Smooth muscle cell (in vitro differentiated cells): ENCODE results near the gene LGI2. TPM values are rescaled to one million over a fixed set of nuclear protein-coding genes. Genes with fewer than 3 reads are reported as not detected.
"Not testable (repeated sequence)": the region's sequence is repeated elsewhere in the genome, so short reads cannot be mapped to it uniquely, and the experiment has no call there.

Experiments
- DNase-seq: peaks from one replicate; lab custom pipeline; 2025; ENCODE audit not compliant: unreplicated experiment; lab: John Stamatoyannopoulos, UW
- H2AFZ ChIP-seq: fragments of 200-600 bp; sonication (generic); 2 replicates; pipeline ENCODE4 v1.6.0; 2016; ENCODE audit warnings: antibody characterized with exemption, low read depth, mild to moderate bottlenecking
- H3F3A ChIP-seq: fragments of 200-600 bp; sonication (generic); 2 replicates; pipeline ENCODE4 v1.6.0; 2017; ENCODE audit warnings: antibody characterized with exemption, low read depth
- H3K27ac ChIP-seq: fragments of 200-600 bp; sonication (generic); 2 replicates; pipeline ENCODE4 v1.5.1; 2016; ENCODE audit warnings: low read depth, mild to moderate bottlenecking
- H3K27me3 ChIP-seq: fragments of 200-600 bp; sonication (generic); 2 replicates; pipeline ENCODE4 v1.6.1; 2016; ENCODE audit warnings: low read depth, mild to moderate bottlenecking
- H3K36me3 ChIP-seq: fragments of 200-600 bp; sonication (generic); 2 replicates; pipeline ENCODE4 v1.5.1; 2016; ENCODE audit warnings: low read depth
- H3K4me1 ChIP-seq: fragments of 200-600 bp; sonication (generic); 2 replicates; pipeline ENCODE4 v1.5.1; 2016; ENCODE audit warnings: low read depth
- H3K4me2 ChIP-seq: fragments of 200-600 bp; sonication (generic); 2 replicates; pipeline ENCODE4 v1.6.0; 2016; ENCODE audit warnings: mild to moderate bottlenecking
- H3K4me3 ChIP-seq: fragments of 200-600 bp; sonication (generic); 2 replicates; pipeline ENCODE4 v1.5.1; 2016; ENCODE audit warnings: mild to moderate bottlenecking
- H3K79me2 ChIP-seq: fragments of 200-600 bp; sonication (generic); 2 replicates; pipeline ENCODE4 v1.6.0; 2016; ENCODE audit warnings: low read depth, mild to moderate bottlenecking
- H3K9ac ChIP-seq: fragments of 200-600 bp; sonication (generic); 2 replicates; pipeline ENCODE4 v1.6.0; 2016; ENCODE audit warnings: low read depth
- H3K9me3 ChIP-seq: fragments of 200-600 bp; sonication (generic); replicated peaks from 2 replicates; pipeline ENCODE4 v1.5.1; 2016; ENCODE audit warnings: low read depth
- H4K20me1 ChIP-seq: fragments of 200-600 bp; sonication (generic); 2 replicates; pipeline ENCODE4 v1.6.0; 2016; ENCODE audit warnings: low read depth
- CTCF ChIP-seq: fragments of 200-600 bp; sonication (generic); IDR thresholded peaks from 2 replicates; pipeline ENCODE4 v1.5.1; 2017; ENCODE audit warnings: borderline replicate concordance, mild to moderate bottlenecking, antibody characterized with exemption; ENCODE audit not compliant: insufficient read depth, poor library complexity, severe bottlenecking
- WGBS: methylation state at CpG from one replicate; pipeline ENCODE4 v1.1.7; 2016; ENCODE audit warnings: low lambda C conversion rate; 5-methylcytosine and 5-hydroxymethylcytosine counted together
- polyA plus RNA-seq: library from polyadenylated mRNA; unstranded; fragments of >200 nt; fragmentation: Nextera tagmentation; extraction: Ambion mirVana; gene quantifications from 2 replicates; pipeline ENCODE4 v1.2.1, GENCODE V29; 2016
- total RNA-seq: library from RNA; depleted of rRNA; stranded (reverse); fragments of >200 nt; gene quantifications from 2 replicates; pipeline ENCODE4 v1.2.3, GENCODE V29; 2014

LGI2 gene
- total and polyA plus RNA-seq, 2 experiments from 2014 or later = 3.1 to 9.3 TPM

- Histone ChIP-seq H3K79me2 (no peaks in the 10 kb centered on the region), H3K9ac (no peak overlapping the region), H3F3A (no peaks in the 10 kb centered on the region), H3K9me3 (no peaks in the 10 kb centered on the region), H3K36me3 (no peaks in the 10 kb centered on the region), H2AFZ (no peak overlapping the region), H4K20me1 (no peaks in the 10 kb centered on the region), H3K27me3 (no peaks in the 10 kb centered on the region), H3K4me1 (peaks cover 3% of the 10 kb centered on the region), H3K4me3 (no peak overlapping the region), H3K27ac (peak overlapping the region; percentile 83), H3K4me2 (peak overlapping the region; percentile 76)
- WGBS = 41% methylated on average over 8 of the region's 8 CpGs
- TF ChIP-seq CTCF = no peak
- DNase-seq = no peak
These were observed 29.7 kb upstream of the LGI2 start for GRCh38 chr4:25060241-25060962.

GRCh38 chr4:25059791-25060190 lies 29.0 kb upstream of the LGI2 start:
- H3K9me3 ChIP-seq = no peaks in the 10 kb centered on the region
- no peak for DNase-seq
- H3K9ac ChIP-seq = no peak overlapping the region
- no peaks in the 10 kb centered on the region for H3K27me3 ChIP-seq
- TF ChIP-seq CTCF = no peak
- H3K79me2 ChIP-seq = no peaks in the 10 kb centered on the region
- H3K4me3 ChIP-seq = no peak overlapping the region
- H3K4me1 ChIP-seq = peaks cover 3% of the 10 kb centered on the region
- no peaks in the 10 kb centered on the region for H4K20me1 ChIP-seq
- no peak overlapping the region for H2AFZ ChIP-seq
- no peaks in the 10 kb centered on the region for H3K36me3 ChIP-seq
- 78% methylated on average over 2 of the region's 2 CpGs for WGBS
- peak overlapping the region; percentile 83 for H3K27ac ChIP-seq
- peak overlapping the region; percentile 76 for H3K4me2 ChIP-seq
- no peaks in the 10 kb centered on the region for H3F3A ChIP-seq

- no peak for DNase-seq
- Histone ChIP-seq H3K4me2 (no peak overlapping the region), H3K27me3 (no peaks in the 10 kb centered on the region), H3K27ac (no peak overlapping the region), H3K79me2 (no peaks in the 10 kb centered on the region), H3K4me1 (peaks cover 3% of the 10 kb centered on the region), H3K9ac (no peak overlapping the region), H3K9me3 (no peaks in the 10 kb centered on the region), H4K20me1 (no peaks in the 10 kb centered on the region), H3K4me3 (no peak overlapping the region), H3K36me3 (no peaks in the 10 kb centered on the region), H2AFZ (no peak overlapping the region), H3F3A (no peaks in the 10 kb centered on the region)
- no peak for TF ChIP-seq CTCF
- 94% methylated on average over 8 of the region's 8 CpGs for WGBS
These were observed 28.1 kb upstream of the LGI2 start for GRCh38 chr4:25058796-25059195.

GRCh38 chr4:25057299-25057698 lies 26.6 kb upstream of the LGI2 start:
- H3K27me3 ChIP-seq = no peaks in the 10 kb centered on the region
- DNase-seq = no peak
- no peaks in the 10 kb centered on the region for H3K9me3 ChIP-seq
- H3K9ac ChIP-seq = no peak overlapping the region
- no peak overlapping the region for H3K27ac ChIP-seq
- H3F3A ChIP-seq = no peaks in the 10 kb centered on the region
- H3K4me1 ChIP-seq = peaks cover 3% of the 10 kb centered on the region
- no peaks in the 10 kb centered on the region for H4K20me1 ChIP-seq
- H3K4me2 ChIP-seq = no peak overlapping the region
- no peak overlapping the region for H2AFZ ChIP-seq
- TF ChIP-seq CTCF = no peak
- no peaks in the 10 kb centered on the region for H3K36me3 ChIP-seq
- 85% methylated on average over 7 of the region's 8 CpGs for whole genome bisulfite sequencing
- H3K4me3 ChIP-seq = no peak overlapping the region
- no peaks in the 10 kb centered on the region for H3K79me2 ChIP-seq

GRCh38 chr4:25052037-25052436 lies 21.3 kb upstream of the LGI2 start:
- H3K79me2 ChIP-seq, H3F3A ChIP-seq, H3K4me1 ChIP-seq, H3K4me2 ChIP-seq, H3K9ac ChIP-seq, H4K20me1 ChIP-seq, H3K27ac ChIP-seq, H3K4me3 ChIP-seq, H2AFZ ChIP-seq, H3K36me3 ChIP-seq, DNase-seq, H3K9me3 ChIP-seq, H3K27me3 ChIP-seq: not testable (repeated sequence)
- WGBS = 67% methylated on average over 5 of the region's 5 CpGs
